Left forelimb (tissue), 1 donor: ENCODE measurements around the gene JARID2.

Source experiments
- DNase-seq: peaks from one replicate; pipeline ENCODE4 v3.0.0-alpha.2; 2018; ENCODE audit warnings: low spot score

JARID2 gene

GRCh38 chr6:15335916-15336315, 90.0 kb downstream of the JARID2 start:
- DNase-seq = no peak

- DNase-seq = no peak
Measured at GRCh38 chr6:15336900-15337560, 91.2 kb downstream of the JARID2 start.

- no peak for DNase-seq
Measured at GRCh38 chr6:15337582-15337981, 91.7 kb downstream of the JARID2 start.

GRCh38 chr6:15338476-15338875, 92.6 kb downstream of the JARID2 start:
- no peak for DNase-seq

GRCh38 chr6:15339081-15339480, 93.2 kb downstream of the JARID2 start:
- no peak for DNase-seq

- DNase-seq = no peak
Measured at GRCh38 chr6:15340105-15340601, 94.3 kb downstream of the JARID2 start.

GRCh38 chr6:15340775-15341174, 94.9 kb downstream of the JARID2 start:
- DNase-seq = no peak

- DNase-seq = no peak
Measured at GRCh38 chr6:15341311-15342001, 95.6 kb downstream of the JARID2 start.

GRCh38 chr6:15342114-15342513, 96.2 kb downstream of the JARID2 start:
- no peak for DNase-seq

- DNase-seq = no peak
Measured at GRCh38 chr6:15343490-15344191, 97.8 kb downstream of the JARID2 start.

- no peak for DNase-seq
Measured at GRCh38 chr6:15344192-15344519, 98.3 kb downstream of the JARID2 start.

GRCh38 chr6:15344831-15345230, 99.0 kb downstream of the JARID2 start:
- DNase-seq = no peak

- DNase-seq = no peak
Measured at GRCh38 chr6:15346315-15346714, 100.4 kb downstream of the JARID2 start.

- DNase-seq = no peak
Measured at GRCh38 chr6:15348528-15348927, 102.7 kb downstream of the JARID2 start.

GRCh38 chr6:15349379-15349778, 103.5 kb downstream of the JARID2 start:
- no peak for DNase-seq

- DNase-seq = no peak
Measured at GRCh38 chr6:15350386-15351083, 104.7 kb downstream of the JARID2 start.

GRCh38 chr6:15351631-15352030, 105.8 kb downstream of the JARID2 start:
- no peak for DNase-seq

- no peak for DNase-seq
Measured at GRCh38 chr6:15352220-15352619, 106.4 kb downstream of the JARID2 start.

GRCh38 chr6:15352845-15353244, 107.0 kb downstream of the JARID2 start:
- no peak for DNase-seq

GRCh38 chr6:15355683-15356099, 109.8 kb downstream of the JARID2 start:
- DNase-seq = no peak

GRCh38 chr6:15356179-15356578, 110.3 kb downstream of the JARID2 start:
- no peak for DNase-seq

- DNase-seq = no peak
Measured at GRCh38 chr6:15356937-15357336, 111.1 kb downstream of the JARID2 start.

- DNase-seq = no peak
Measured at GRCh38 chr6:15357782-15358181, 111.9 kb downstream of the JARID2 start.
